ENCODE results near the gene ATAD3A. TPM values are rescaled to one million over a fixed set of nuclear protein-coding genes. Genes with fewer than 3 reads are reported as not detected.
"Not testable (repeated sequence)": the region's sequence is repeated elsewhere in the genome, so short reads cannot be mapped to it uniquely, and the experiment has no call there.

Gene ATAD3A
- total and polyA plus RNA-seq, 9 of the 15 experiments (the other 6 are each of a cell fraction or from before 2014, with no cell fraction given), result 0.10 to 173 (median 36.7) TPM

- peak; percentile 68 to 76 for TF ChIP-seq RAD21 (CRISPR knock-in tag; conservative IDR thresholded peaks at IDR 0.05 in 1 of 2, IDR thresholded peaks at IDR 0.05 in 1 of 2)
- 0 out of 2 replicates have a peak, but pooled peaks have one; percentile 17 for TF ChIP-seq RB1 (IDR thresholded peaks at IDR 0.05; ENCODE audit: low read depth)
Measured at GRCh38 chr1:1505366-1505798, 6.6 kb upstream of the ATAD3A start (continued).

DNA sequence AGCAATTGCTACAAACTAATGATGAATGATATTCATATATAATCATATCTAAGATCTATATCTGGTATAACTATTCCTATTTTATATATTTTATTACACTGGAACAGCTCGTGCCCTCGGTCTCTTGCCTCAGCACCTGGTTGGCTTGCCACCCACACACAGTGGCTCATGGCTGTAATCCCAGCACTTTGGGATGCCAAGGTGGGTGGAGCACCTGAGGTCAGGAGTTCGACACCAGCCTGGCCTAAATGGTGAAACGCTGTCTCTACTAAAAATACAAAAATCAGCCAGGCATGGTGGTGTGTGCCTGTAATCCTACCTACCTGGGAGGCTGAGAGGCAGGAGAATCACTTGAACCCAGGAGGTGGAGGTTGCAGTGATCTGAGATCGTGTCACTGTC lies 6.2 kb upstream of the ATAD3A start:
- H3K4me2 ChIP-seq (ENCODE audit: insufficient read depth, low read length), result peak overlapping the region; percentile 67
- H3K27ac ChIP-seq (ENCODE audit: extremely low read depth, low read depth, low read length), result peak overlapping the region; percentile 74

More for the DNA sequence above, 6.2 kb upstream of the ATAD3A start:
- in situ Hi-C loops (cut with MboI); H3K4me3 ChIP-seq; FAIRE-seq; DNase-seq (ENCODE audit: extremely low read depth in 1 of 4, low spot score in 3 of 4); H3K27me3 ChIP-seq (ENCODE audit: control insufficient read depth in 2 of 2, insufficient read depth in 2 of 2, low read length in 2 of 2); H4K20me1 ChIP-seq (replicated peaks; ENCODE audit: control insufficient read depth, insufficient read depth, low read length); H3K36me3 ChIP-seq (ENCODE audit: control insufficient read depth, insufficient read depth, low read length); H3K9me1 ChIP-seq (ENCODE audit: control insufficient read depth, insufficient read depth, low read length); H3K9me3 ChIP-seq (replicated peaks; ENCODE audit: control insufficient read depth, insufficient read depth, low read depth, low read length); H3K79me2 ChIP-seq (ENCODE audit: control insufficient read depth, insufficient read depth, low read length); ATAC-seq: not testable (repeated sequence)
- Histone ChIP-seq H3K4me1 (replicated peaks in 1 of 2; ENCODE audit: control insufficient read depth in 2 of 2, insufficient read depth in 2 of 2, low read length in 2 of 2) (peaks cover 8 to 18% of the 10 kb centered on the region in 2 experiments; a peak in 3 of 5 replicates), H2AFZ (ENCODE audit: low read depth, low read length) (peak overlapping the region; percentile 69), H3K9ac (ENCODE audit: insufficient read depth in 1 of 2, low read depth in 2 of 2, low read length in 2 of 2) (peak overlapping the region; percentile 41 to 61; a peak in 2 of 4 replicates)
- ChIA-PET POLR2A (interaction anchor here (0.6 to 2.0 kb wide), 5 partner anchors 98 to 223 kb away, joined by 3 to 11 read pairs (median 3); partner anchors contain the start of gene AURKAIP1), CTCF (ENCODE audit: low intra/inter-chr PET ratio) (interaction anchor here (1.4 kb wide), 1 partner anchor 156 kb away, joined by 5 read pairs; the partner anchor contains the start of gene DVL1)
- peak; percentile 6 for TF ChIP-seq PHF20 (IDR thresholded peaks at IDR 0.05; ENCODE audit: partially characterized antibody)
- TF ChIP-seq, protein P1, sequence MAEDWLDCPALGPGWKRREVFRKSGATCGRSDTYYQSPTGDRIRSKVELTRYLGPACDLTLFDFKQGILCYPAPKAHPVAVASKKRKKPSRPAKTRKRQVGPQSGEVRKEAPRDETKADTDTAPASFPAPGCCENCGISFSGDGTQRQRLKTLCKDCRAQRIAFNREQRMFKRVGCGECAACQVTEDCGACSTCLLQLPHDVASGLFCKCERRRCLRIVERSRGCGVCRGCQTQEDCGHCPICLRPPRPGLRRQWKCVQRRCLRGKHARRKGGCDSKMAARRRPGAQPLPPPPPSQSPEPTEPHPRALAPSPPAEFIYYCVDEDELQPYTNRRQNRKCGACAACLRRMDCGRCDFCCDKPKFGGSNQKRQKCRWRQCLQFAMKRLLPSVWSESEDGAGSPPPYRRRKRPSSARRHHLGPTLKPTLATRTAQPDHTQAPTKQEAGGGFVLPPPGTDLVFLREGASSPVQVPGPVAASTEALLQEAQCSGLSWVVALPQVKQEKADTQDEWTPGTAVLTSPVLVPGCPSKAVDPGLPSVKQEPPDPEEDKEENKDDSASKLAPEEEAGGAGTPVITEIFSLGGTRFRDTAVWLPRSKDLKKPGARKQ (CRISPR knock-in tag; IDR thresholded peaks at IDR 0.05), result peak; percentile 76; the same call in 1 of the 2 replicates
- 88% methylated on average over 5 of the region's 5 CpGs for WGBS (ENCODE audit: insufficient coverage, low coverage, missing lambda C conversion rate)
- intact Hi-C loops (cut with micrococcal nuclease), result loop anchor here (10.0 kb wide), 1 partner anchor 131 kb away; the partner anchor contains the start of gene AURKAIP1
- BruUV-seq (replicated peaks), result TSS peak; percentile 94

All from K562 (cell line).